SK-N-SH (cell line): ENCODE measurements around the gene C9orf78. TPM values are rescaled to one million over a fixed set of nuclear protein-coding genes. Genes with fewer than 3 reads are reported as not detected.
A peak's percentile ranks its signal among the peaks of the same experiment; 100 is the strongest.

Experiments
- CTCF ChIA-PET: fragments of 300-600, 350-600 bp; formaldehyde crosslinking; extraction: SDS; loops from one replicate; lab custom pipeline; 2021; lab: Yijun Ruan, JAX
- POLR2A ChIA-PET: fragments of 350-600 bp; sonication (Branson Sonifier 250); formaldehyde crosslinking; extraction: SDS; loops from one replicate; lab custom pipeline; 2020; ENCODE audit warnings: antibody characterized with exemption, inconsistent platforms; lab: Yijun Ruan, JAX
- DNase-seq: peaks from one replicate; pipeline ENCODE4 v3.0.0; 2012
- H2AFZ ChIP-seq: fragments of 200-600 bp; sonication (generic); 2 replicates; pipeline ENCODE4 v1.8.1; 2016; ENCODE audit warnings: antibody characterized with exemption, mild to moderate bottlenecking, low read depth
- H3F3A ChIP-seq: fragments of 200-600 bp; sonication (generic); replicated peaks from 2 replicates; pipeline ENCODE3; 2016; ENCODE audit warnings: antibody characterized with exemption, mild to moderate bottlenecking; ENCODE audit not compliant: insufficient read depth
- H3K27ac ChIP-seq, 2 experiments: fragments of 200-500 bp in 1 of 2; fragments of 200-600 bp in 1 of 2; sonication (Bioruptor generic) in 1 of 2; sonication (generic), shearing (Covaris generic) in 1 of 2; 2 replicates each; pipeline versions ENCODE4 v1.5.1 to v1.6.1; 2014 to 2016; ENCODE audit warnings: low read depth in 2 of 2, inconsistent platforms in 1 of 2, low read length in 1 of 2, mild to moderate bottlenecking in 1 of 2, mixed read lengths in 1 of 2
- H3K27me3 ChIP-seq: fragments of 200-600 bp; sonication (generic), shearing (Covaris generic); 2 replicates; pipeline ENCODE4 v1.6.1; 2016; ENCODE audit warnings: mixed run types; ENCODE audit not compliant: insufficient read depth
- H3K36me3 ChIP-seq, 2 experiments: fragments of 200-500 bp in 1 of 2; fragments of 200-600 bp in 1 of 2; sonication (Bioruptor generic) in 1 of 2; sonication (generic) in 1 of 2; replicated peaks in 1 of 2; 2 replicates each; pipeline versions ENCODE3 to v1.5.1; 2014 to 2016; ENCODE audit warnings: low read length in 1 of 2, mild to moderate bottlenecking in 1 of 2; ENCODE audit not compliant: insufficient read depth in 2 of 2, control insufficient read depth in 1 of 2
- H3K4me1 ChIP-seq, 2 experiments: fragments of 200-500 bp in 1 of 2; fragments of 200-600 bp in 1 of 2; sonication (Bioruptor generic) in 1 of 2; sonication (generic), shearing (Covaris generic) in 1 of 2; 2 replicates each; pipeline versions ENCODE4 v1.5.1 to v1.6.1; 2014 to 2016; ENCODE audit warnings: low read depth in 1 of 2, low read length in 1 of 2, mixed run types in 1 of 2; ENCODE audit not compliant: insufficient read depth in 2 of 2, control insufficient read depth in 1 of 2
- H3K4me2 ChIP-seq: fragments of 200-600 bp; sonication (generic), shearing (Covaris generic); 2 replicates; pipeline ENCODE4 v1.6.1; 2017; ENCODE audit warnings: mixed run types
- H3K4me3 ChIP-seq, 2 experiments: fragments of 200-500 bp in 1 of 2; fragments of 200-600 bp in 1 of 2; sonication (Bioruptor generic) in 1 of 2; sonication (generic), shearing (Covaris generic) in 1 of 2; 2 replicates each; pipeline versions ENCODE4 v1.5.1 to v1.8.1; 2014 to 2016; ENCODE audit warnings: low read depth in 2 of 2, inconsistent platforms in 1 of 2, low read length in 1 of 2, mild to moderate bottlenecking in 1 of 2, mixed read lengths in 1 of 2, moderate library complexity in 1 of 2
- H3K79me2 ChIP-seq: fragments of 200-600 bp; sonication (generic); 2 replicates; pipeline ENCODE4 v1.8.1; 2017; ENCODE audit warnings: mild to moderate bottlenecking; ENCODE audit not compliant: insufficient read depth
- H3K9ac ChIP-seq: fragments of 200-600 bp; sonication (generic); 2 replicates; pipeline ENCODE4 v1.6.1; 2017; ENCODE audit warnings: mixed run types
- H3K9me2 ChIP-seq: fragments of 200-600 bp; sonication (generic); 2 replicates; pipeline ENCODE4 v1.6.1; 2017; ENCODE audit warnings: mixed run types
- H3K9me3 ChIP-seq: fragments of 200-600 bp; sonication (generic); 2 replicates; pipeline ENCODE4 v1.6.1; 2017; ENCODE audit warnings: mixed run types, mild to moderate bottlenecking, moderate library complexity
- H4K20me1 ChIP-seq: fragments of 200-600 bp; sonication (generic); 2 replicates; pipeline ENCODE4 v1.6.1; 2017; ENCODE audit warnings: mild to moderate bottlenecking, mixed run types; ENCODE audit not compliant: insufficient read depth
- CHD2 ChIP-seq: fragments of 150-350 bp; IDR thresholded peaks from 2 replicates; pipeline ENCODE4 v1.6.1; 2018; ENCODE audit warnings: low read length; ENCODE audit not compliant: partially characterized antibody
- ELF1 ChIP-seq: IDR thresholded peaks from 2 replicates; pipeline ENCODE4 v1.4.0; 2012
- EP300 ChIP-seq, 2 experiments: IDR thresholded peaks; 2 replicates each; pipeline versions ENCODE4 v1.4.0 to v1.6.1; 2012; ENCODE audit warnings: borderline replicate concordance in 1 of 2, low read depth in 1 of 2, low read length in 1 of 2
- FOSL2 ChIP-seq: IDR thresholded peaks from 2 replicates; pipeline ENCODE4 v1.4.0; 2012; ENCODE audit warnings: low read depth, mild to moderate bottlenecking, moderate library complexity, borderline replicate concordance
- FOXJ3 ChIP-seq: sonication (generic); formaldehyde crosslinking; IDR thresholded peaks from 2 replicates; pipeline ENCODE4 v1.5.1; 2020; ENCODE audit warnings: mild to moderate bottlenecking, missing genetic modification reagents
- GATA2 ChIP-seq: sonication (generic); formaldehyde crosslinking; IDR thresholded peaks from 2 replicates; pipeline ENCODE4 v1.5.0; 2020; ENCODE audit warnings: mild to moderate bottlenecking, missing genetic modification reagents
- JUND ChIP-seq: IDR thresholded peaks from 2 replicates; pipeline ENCODE4 v1.4.0; 2012
- MXI1 ChIP-seq: IDR thresholded peaks from 2 replicates; pipeline ENCODE4 v1.6.1; 2012; ENCODE audit warnings: mild to moderate bottlenecking, low read depth, low read length, improper control_type of control experiment
- RAD21 ChIP-seq: IDR thresholded peaks from 2 replicates; pipeline ENCODE4 v1.6.1; 2012; ENCODE audit warnings: mild to moderate bottlenecking, low read length
- RCOR1 ChIP-seq: fragments of 150-350 bp; IDR thresholded peaks from 2 replicates; pipeline ENCODE4 v1.6.1; 2017; ENCODE audit warnings: antibody characterized with exemption, low read length
- SIN3A ChIP-seq: IDR thresholded peaks from 2 replicates; pipeline ENCODE4 v1.6.1; 2012; ENCODE audit warnings: low read depth, mild to moderate bottlenecking, low read length, moderate library complexity, borderline replicate concordance
- SMC3 ChIP-seq: IDR thresholded peaks from 2 replicates; pipeline ENCODE4 v1.6.1; 2012; ENCODE audit warnings: low read depth, low read length, improper control_type of control experiment
- TCF12 ChIP-seq: IDR thresholded peaks from 2 replicates; pipeline ENCODE4 v1.4.0; 2012
- TEAD4 ChIP-seq: IDR thresholded peaks from 2 replicates; pipeline ENCODE4 v1.4.0; 2012; ENCODE audit warnings: mild to moderate bottlenecking, borderline replicate concordance; ENCODE audit not compliant: insufficient read depth
- WGBS: methylation state at CpG from one replicate; pipeline ENCODE4 v1.1.6; 2017; ENCODE audit warnings: low lambda C conversion rate; 5-methylcytosine and 5-hydroxymethylcytosine counted together
- polyA plus RNA-seq, 3 experiments: library from polyadenylated mRNA; depleted of rRNA; stranded (reverse); fragments of >200 nt; gene quantifications; 2 replicates each; pipeline ENCODE4 v1.2.3, GENCODE V29; 2012
- TF ChIP-seq, protein P1 (sequence below): fragments of 150-350 bp; IDR thresholded peaks from 2 replicates; pipeline ENCODE4 v1.6.1; 2017; ENCODE audit warnings: antibody characterized with exemption, low read length, low read depth, borderline replicate concordance
- TF ChIP-seq, protein P2 (sequence below): IDR thresholded peaks from 2 replicates; pipeline ENCODE4; 2012
- TF ChIP-seq, protein P3 (sequence below): IDR thresholded peaks from 2 replicates; pipeline ENCODE4 v1.4.0; 2012; ENCODE audit warnings: low read depth, borderline replicate concordance
- TF ChIP-seq, protein P4 (sequence below): IDR thresholded peaks from 2 replicates; pipeline ENCODE4 v1.4.0; 2012; ENCODE audit warnings: low read depth

The C9orf78 gene
- polyA plus RNA-seq, 1 of the 3 experiments (the other 2 are of a cell fraction), result 59.2 TPM

- Histone ChIP-seq H3K27me3 (no peaks in the 10 kb centered on the region), H3K27ac (peak overlapping the region in 1 of 2 experiments; percentile 89; a peak in 2 of 4 replicates)
- ChIA-PET POLR2A (interaction anchor here (0.6 to 0.7 kb wide), 4 partner anchors 11 to 1766 kb away, joined by 3 read pairs; no protein-coding TSS in a partner anchor), CTCF (interaction anchor here (1.0 kb wide), 1 partner anchor 27 kb away, joined by 3 read pairs; no protein-coding TSS in a partner anchor)
- peak; percentile 85 for DNase-seq
- WGBS, result 61% methylated on average over 14 of the region's 14 CpGs
- TF ChIP-seq RCOR1, result peak; percentile 59
- TF ChIP-seq EP300 (IDR thresholded peaks at IDR 0.05; ENCODE audit: borderline replicate concordance in 1 of 2, low read depth in 1 of 2, low read length in 1 of 2), result peak in 1 of 2 experiments; percentile 81; a peak in 2 of 4 replicates
- peak; percentile 73 for TF ChIP-seq GATA2 (CRISPR knock-in tag)
- no peak for TF ChIP-seq ELF1
- TF ChIP-seq, protein P1, sequence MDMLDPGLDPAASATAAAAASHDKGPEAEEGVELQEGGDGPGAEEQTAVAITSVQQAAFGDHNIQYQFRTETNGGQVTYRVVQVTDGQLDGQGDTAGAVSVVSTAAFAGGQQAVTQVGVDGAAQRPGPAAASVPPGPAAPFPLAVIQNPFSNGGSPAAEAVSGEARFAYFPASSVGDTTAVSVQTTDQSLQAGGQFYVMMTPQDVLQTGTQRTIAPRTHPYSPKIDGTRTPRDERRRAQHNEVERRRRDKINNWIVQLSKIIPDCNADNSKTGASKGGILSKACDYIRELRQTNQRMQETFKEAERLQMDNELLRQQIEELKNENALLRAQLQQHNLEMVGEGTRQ, result no peak
- TF ChIP-seq FOXJ3 (CRISPR knock-in tag), result peak; percentile 75; the same call in 1 of the 2 replicates
- TF ChIP-seq SIN3A, result no peak
- TF ChIP-seq TEAD4, result no peak
- no peak for TF ChIP-seq JUND
- TF ChIP-seq FOSL2, result no peak
- peak; percentile 27; the same call in 1 of the 2 replicates for TF ChIP-seq RAD21
- TF ChIP-seq MXI1, result peak; percentile 34; the same call in 1 of the 2 replicates
- no peak; the same call in 1 of the 2 replicates for TF ChIP-seq SMC3
- TF ChIP-seq, protein P2, sequence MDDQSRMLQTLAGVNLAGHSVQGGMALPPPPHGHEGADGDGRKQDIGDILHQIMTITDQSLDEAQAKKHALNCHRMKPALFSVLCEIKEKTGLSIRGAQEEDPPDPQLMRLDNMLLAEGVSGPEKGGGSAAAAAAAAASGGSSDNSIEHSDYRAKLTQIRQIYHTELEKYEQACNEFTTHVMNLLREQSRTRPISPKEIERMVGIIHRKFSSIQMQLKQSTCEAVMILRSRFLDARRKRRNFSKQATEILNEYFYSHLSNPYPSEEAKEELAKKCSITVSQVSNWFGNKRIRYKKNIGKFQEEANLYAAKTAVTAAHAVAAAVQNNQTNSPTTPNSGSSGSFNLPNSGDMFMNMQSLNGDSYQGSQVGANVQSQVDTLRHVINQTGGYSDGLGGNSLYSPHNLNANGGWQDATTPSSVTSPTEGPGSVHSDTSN, result peak; percentile 56
- TF ChIP-seq TCF12, result peak; percentile 46; the same call in 1 of the 2 replicates
- TF ChIP-seq CHD2, result peak; percentile 74
- TF ChIP-seq, all 33 proteins: peak for 9
- H3K9me3 ChIP-seq, result no peaks in the 10 kb centered on the region
- no peaks in the 10 kb centered on the region for H3F3A ChIP-seq
- no peak overlapping the region for H2AFZ ChIP-seq
- H3K4me3 ChIP-seq, result no peak overlapping the region
- no peak overlapping the region for H3K4me2 ChIP-seq
- no peaks in the 10 kb centered on the region for H3K9me2 ChIP-seq
- H4K20me1 ChIP-seq, result no peaks in the 10 kb centered on the region
- H3K79me2 ChIP-seq, result no peaks in the 10 kb centered on the region
- H3K36me3 ChIP-seq, result peaks cover 5 to 24% of the 10 kb centered on the region in 2 experiments
- H3K4me1 ChIP-seq, result peaks cover 0 to 14% of the 10 kb centered on the region in 2 experiments; a peak in 1 of 4 replicates
- no peak overlapping the region for H3K9ac ChIP-seq
Observed at GRCh38 chr9:129863059-129863690, 28.1 kb upstream of the C9orf78 start.

GRCh38 chr9:129861447-129861827 lies 26.4 kb upstream of the C9orf78 start:
- TF ChIP-seq EP300 (IDR thresholded peaks at IDR 0.05; ENCODE audit: borderline replicate concordance in 1 of 2, low read depth in 1 of 2, low read length in 1 of 2), result no peak
- TF ChIP-seq ELF1, result no peak
- TF ChIP-seq, protein P3, sequence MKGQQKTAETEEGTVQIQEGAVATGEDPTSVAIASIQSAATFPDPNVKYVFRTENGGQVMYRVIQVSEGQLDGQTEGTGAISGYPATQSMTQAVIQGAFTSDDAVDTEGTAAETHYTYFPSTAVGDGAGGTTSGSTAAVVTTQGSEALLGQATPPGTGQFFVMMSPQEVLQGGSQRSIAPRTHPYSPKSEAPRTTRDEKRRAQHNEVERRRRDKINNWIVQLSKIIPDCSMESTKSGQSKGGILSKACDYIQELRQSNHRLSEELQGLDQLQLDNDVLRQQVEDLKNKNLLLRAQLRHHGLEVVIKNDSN, result no peak
- TF ChIP-seq, protein P4, sequence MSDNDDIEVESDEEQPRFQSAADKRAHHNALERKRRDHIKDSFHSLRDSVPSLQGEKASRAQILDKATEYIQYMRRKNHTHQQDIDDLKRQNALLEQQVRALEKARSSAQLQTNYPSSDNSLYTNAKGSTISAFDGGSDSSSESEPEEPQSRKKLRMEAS, result no peak
- DNase-seq, result no peak
- no peaks in the 10 kb centered on the region for H3K9me3 ChIP-seq
- CTCF ChIA-PET, result no interaction called here
- H3K4me3 ChIP-seq, result no peak overlapping the region
- H3K9ac ChIP-seq, result no peak overlapping the region
- 95% methylated on average over 12 of the region's 12 CpGs for WGBS
- no peaks in the 10 kb centered on the region for H3F3A ChIP-seq
- H3K9me2 ChIP-seq, result no peaks in the 10 kb centered on the region
- no peaks in the 10 kb centered on the region for H3K27me3 ChIP-seq
- no peak overlapping the region for H2AFZ ChIP-seq
- H3K4me1 ChIP-seq, result peaks cover 0 to 14% of the 10 kb centered on the region in 2 experiments; a peak in 1 of 4 replicates
- no peaks in the 10 kb centered on the region for H4K20me1 ChIP-seq
- peak overlapping the region in 1 of 2 experiments; percentile 4; a peak in 1 of 4 replicates for H3K27ac ChIP-seq
- peaks cover 5 to 36% of the 10 kb centered on the region in 2 experiments for H3K36me3 ChIP-seq
- no peaks in the 10 kb centered on the region for H3K79me2 ChIP-seq
- H3K4me2 ChIP-seq, result no peak overlapping the region
- POLR2A ChIA-PET, result no interaction called here
